ENCODE measurements around the gene SLX4IP.
A peak's percentile ranks its signal among the peaks of the same experiment; 100 is the strongest.

DNA sequence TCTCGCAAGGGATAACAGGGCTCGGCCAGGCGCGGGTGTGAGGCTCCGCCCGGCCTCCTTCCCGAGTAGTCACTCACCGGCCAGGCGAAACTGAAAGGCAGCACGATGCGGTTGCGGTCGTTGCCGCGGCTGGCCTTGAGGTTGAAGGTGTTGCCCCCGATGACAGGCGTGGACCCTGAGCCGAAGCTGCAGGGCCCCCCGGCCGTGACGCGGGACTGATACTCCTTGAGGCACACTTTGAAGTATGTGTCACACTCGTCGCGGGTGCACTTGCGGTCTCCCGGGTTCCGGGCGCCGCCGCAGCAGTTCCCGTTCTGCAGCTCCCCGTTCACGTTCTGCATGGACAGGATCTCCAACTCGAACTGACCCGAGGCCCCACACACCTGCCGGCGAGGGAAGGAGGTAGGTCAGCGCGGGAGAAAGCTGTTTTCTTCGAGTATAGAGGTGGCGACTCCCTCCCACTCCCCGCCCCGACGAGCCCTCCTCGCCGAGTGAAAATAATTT, 237.6 kb downstream of the SLX4IP start:
- TF ChIP-seq POLR2A (IDR thresholded peaks at IDR 0.05) (peak; percentile 17), POLR2AphosphoS5 (IDR thresholded peaks at IDR 0.05) (no peak)
- TF ChIP-seq, protein P1, sequence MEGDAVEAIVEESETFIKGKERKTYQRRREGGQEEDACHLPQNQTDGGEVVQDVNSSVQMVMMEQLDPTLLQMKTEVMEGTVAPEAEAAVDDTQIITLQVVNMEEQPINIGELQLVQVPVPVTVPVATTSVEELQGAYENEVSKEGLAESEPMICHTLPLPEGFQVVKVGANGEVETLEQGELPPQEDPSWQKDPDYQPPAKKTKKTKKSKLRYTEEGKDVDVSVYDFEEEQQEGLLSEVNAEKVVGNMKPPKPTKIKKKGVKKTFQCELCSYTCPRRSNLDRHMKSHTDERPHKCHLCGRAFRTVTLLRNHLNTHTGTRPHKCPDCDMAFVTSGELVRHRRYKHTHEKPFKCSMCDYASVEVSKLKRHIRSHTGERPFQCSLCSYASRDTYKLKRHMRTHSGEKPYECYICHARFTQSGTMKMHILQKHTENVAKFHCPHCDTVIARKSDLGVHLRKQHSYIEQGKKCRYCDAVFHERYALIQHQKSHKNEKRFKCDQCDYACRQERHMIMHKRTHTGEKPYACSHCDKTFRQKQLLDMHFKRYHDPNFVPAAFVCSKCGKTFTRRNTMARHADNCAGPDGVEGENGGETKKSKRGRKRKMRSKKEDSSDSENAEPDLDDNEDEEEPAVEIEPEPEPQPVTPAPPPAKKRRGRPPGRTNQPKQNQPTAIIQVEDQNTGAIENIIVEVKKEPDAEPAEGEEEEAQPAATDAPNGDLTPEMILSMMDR (IDR thresholded peaks at IDR 0.05) = no peak

Data from prostate gland (tissue), 2 donors.